IMR-90 (cell line): ENCODE results near the gene RGL1. TPM values are rescaled to one million over a fixed set of nuclear protein-coding genes. Genes with fewer than 3 reads are reported as not detected.

Source experiments
- ATAC-seq: fragments of 200-7000 bp; cut with Tn5 transposase; 2 replicates; pipeline ENCODE4 v1.9.1; 2020; ENCODE audit warnings: low read depth, mild to moderate bottlenecking, moderate library complexity
- BruUV-seq: library from RNA; stranded (reverse); fragments of 400-500 nt; replicated peaks from 2 replicates; lab custom pipeline; 2021; lab: Mats Ljungman, UMichigan
- CTCF ChIA-PET: fragments of 300-600 bp; formaldehyde crosslinking; extraction: SDS; loops from one replicate; lab custom pipeline; 2021; ENCODE audit warnings: antibody characterized with exemption; lab: Yijun Ruan, JAX
- POLR2A ChIA-PET: fragments of 300-600 bp; sonication (Branson Sonifier 250); formaldehyde crosslinking; loops from one replicate; lab custom pipeline; 2022; ENCODE audit warnings: antibody characterized with exemption; ENCODE audit not compliant: unreplicated experiment; lab: Charles Lee
- DNase-seq: peaks from one replicate; pipeline ENCODE4 v3.0.0; 2013
- H2AFZ ChIP-seq: replicated peaks from 2 replicates; pipeline ENCODE3; 2013; ENCODE audit warnings: low read length, mild to moderate bottlenecking; ENCODE audit not compliant: poor library complexity
- H2AK5ac ChIP-seq: 2 replicates; pipeline ENCODE4 v1.6.1; 2013; ENCODE audit warnings: low read depth, low read length, inconsistent platforms
- H2AK9ac ChIP-seq: replicated peaks from 2 replicates; pipeline ENCODE3; 2013; ENCODE audit warnings: mild to moderate bottlenecking, low read depth, low read length, moderate library complexity; ENCODE audit not compliant: poor library complexity
- H2BK120ac ChIP-seq: 2 replicates; pipeline ENCODE4 v1.6.1; 2013; ENCODE audit warnings: low read depth, low read length, inconsistent platforms
- H2BK15ac ChIP-seq: 3 replicates; pipeline ENCODE4 v1.6.1; 2013; ENCODE audit warnings: low read depth, low read length, inconsistent platforms
- H2BK20ac ChIP-seq: 2 replicates; pipeline ENCODE4 v1.6.1; 2013; ENCODE audit warnings: low read depth, mild to moderate bottlenecking, inconsistent platforms, low read length, moderate library complexity
- H2BK5ac ChIP-seq: 2 replicates; pipeline ENCODE4 v1.6.1; 2013; ENCODE audit warnings: mild to moderate bottlenecking, low read depth, low read length, inconsistent platforms; ENCODE audit not compliant: poor library complexity, severe bottlenecking
- H3K14ac ChIP-seq: replicated peaks from 2 replicates; pipeline ENCODE4 v1.6.1; 2013; ENCODE audit warnings: low read depth, low read length, inconsistent platforms
- H3K18ac ChIP-seq: 2 replicates; pipeline ENCODE4 v1.6.1; 2013; ENCODE audit warnings: low read depth, low read length, control low read depth
- H3K23ac ChIP-seq: 2 replicates; pipeline ENCODE4 v1.6.1; 2013; ENCODE audit warnings: low read depth, low read length, inconsistent platforms
- H3K27ac ChIP-seq: 2 replicates; pipeline ENCODE4 v1.5.1; 2013; ENCODE audit warnings: mild to moderate bottlenecking, control low read depth, low read length; ENCODE audit not compliant: insufficient read depth
- H3K27me3 ChIP-seq: 2 replicates; pipeline ENCODE4 v1.6.1; 2013; ENCODE audit warnings: low read length; ENCODE audit not compliant: control insufficient read depth, insufficient read depth
- H3K36me3 ChIP-seq: 2 replicates; pipeline ENCODE4 v1.6.1; 2013; ENCODE audit warnings: low read length, mixed read lengths; ENCODE audit not compliant: control insufficient read depth, insufficient read depth
- H3K4ac ChIP-seq: 2 replicates; pipeline ENCODE4 v1.6.1; 2013; ENCODE audit warnings: low read depth, low read length, inconsistent platforms
- H3K4me1 ChIP-seq: 2 replicates; pipeline ENCODE4 v1.6.1; 2013; ENCODE audit warnings: low read length, mixed read lengths; ENCODE audit not compliant: control insufficient read depth, insufficient read depth
- H3K4me2 ChIP-seq: 2 replicates; pipeline ENCODE4 v1.6.1; 2013; ENCODE audit warnings: low read depth, mild to moderate bottlenecking, control low read depth, low read length, moderate library complexity
- H3K4me3 ChIP-seq: 2 replicates; pipeline ENCODE4 v1.5.1; 2013; ENCODE audit warnings: low read depth, mild to moderate bottlenecking, control low read depth, low read length, moderate library complexity; ENCODE audit not compliant: insufficient read depth
- H3K56ac ChIP-seq: 2 replicates; pipeline ENCODE4 v1.6.1; 2013; ENCODE audit warnings: low read length, inconsistent platforms; ENCODE audit not compliant: insufficient read depth; ENCODE audit errors: extremely low read depth
- H3K79me1 ChIP-seq, 2 experiments: 2 replicates each; pipeline ENCODE4 v1.6.1; 2013; ENCODE audit warnings: low read length in 2 of 2, inconsistent platforms in 1 of 2, low read depth in 1 of 2
- H3K9ac ChIP-seq: 2 replicates; pipeline ENCODE4 v1.6.1; 2013; ENCODE audit warnings: low read depth, low read length, control low read depth
- H3K9me1 ChIP-seq: 2 replicates; pipeline ENCODE4 v1.6.1; 2013; ENCODE audit warnings: low read length, inconsistent platforms; ENCODE audit not compliant: insufficient read depth
- H3K9me3 ChIP-seq: 2 replicates; pipeline ENCODE4 v1.6.1; 2013; ENCODE audit warnings: low read length; ENCODE audit not compliant: control insufficient read depth, insufficient read depth
- H4K20me1 ChIP-seq: 2 replicates; pipeline ENCODE4 v1.6.1; 2013; ENCODE audit warnings: low read length, inconsistent platforms; ENCODE audit not compliant: insufficient read depth
- H4K5ac ChIP-seq: 2 replicates; pipeline ENCODE4 v1.6.1; 2013; ENCODE audit warnings: mild to moderate bottlenecking, low read depth, low read length, control low read depth
- H4K8ac ChIP-seq, 2 experiments: 2 replicates each; pipeline ENCODE4 v1.6.1; 2013; ENCODE audit warnings: low read depth in 2 of 2, low read length in 2 of 2, control low read depth in 1 of 2, inconsistent platforms in 1 of 2
- H4K91ac ChIP-seq: 2 replicates; pipeline ENCODE4 v1.6.1; 2013; ENCODE audit warnings: low read depth, low read length, inconsistent platforms; ENCODE audit not compliant: insufficient read depth
- CHD1 ChIP-seq: IDR thresholded peaks from 2 replicates; pipeline ENCODE4 v1.6.1; 2012; ENCODE audit warnings: low read depth, low read length, improper control_type of control experiment
- FOS ChIP-seq: fragments of 150-350 bp; IDR thresholded peaks from 2 replicates; pipeline ENCODE4 v1.6.1; 2016; ENCODE audit warnings: low read depth, low read length
- MAFK ChIP-seq: IDR thresholded peaks from 2 replicates; pipeline ENCODE4 v1.6.1; 2012; ENCODE audit warnings: low read depth, low read length, improper control_type of control experiment
- MAZ ChIP-seq: IDR thresholded peaks from 2 replicates; pipeline ENCODE4 v1.6.1; 2012; ENCODE audit warnings: low read depth, mild to moderate bottlenecking, low read length, improper control_type of control experiment, moderate library complexity, borderline replicate concordance
- RAD21 ChIP-seq: IDR thresholded peaks from 2 replicates; pipeline ENCODE4 v1.6.1; 2012; ENCODE audit warnings: low read length, improper control_type of control experiment
- WGBS, 2 experiments: methylation state at CpG; one replicate each; pipeline versions ENCODE4 v1.1.5 to v1.1.7; 2013; ENCODE audit warnings: missing lambda C conversion rate in 2 of 2; ENCODE audit not compliant: insufficient read length in 1 of 2; ENCODE audit errors: extremely low coverage in 2 of 2; 5-methylcytosine and 5-hydroxymethylcytosine counted together
- dilution Hi-C: fragments of 300-500 bp; cut with HindIII; formaldehyde crosslinking; loops from one replicate; pipeline ENCODE4 v1.14.3; 2018; ENCODE audit warnings: low sequenced_read_pairs; ENCODE audit not compliant: unreplicated experiment
- in situ Hi-C: fragments of 300-500 bp; cut with MboI; formaldehyde crosslinking; loops from 3 replicates; pipeline ENCODE4 v1.14.3; 2019; ENCODE audit warnings: low sequenced_read_pairs, inconsistent platforms, mixed read lengths
- intact Hi-C: fragments of 100-400 bp; cut with micrococcal nuclease; formaldehyde crosslinking; loops from 2 replicates; pipeline ENCODE4 v1.10.0; 2022
- polyA plus RNA-seq, 3 experiments: library from polyadenylated mRNA; depleted of rRNA; stranded (reverse); fragments of >200 nt; gene quantifications; 2 replicates each; pipeline ENCODE4 v1.2.3, GENCODE V29; 2012; ENCODE audit warnings: low replicate concordance in 1 of 3
- total RNA-seq: library from RNA; depleted of rRNA; stranded (reverse); fragments of >200 nt; gene quantifications from 2 replicates; pipeline ENCODE4 v1.2.3, GENCODE V29; 2012

Gene RGL1
- total and polyA plus RNA-seq, 2 of the 4 experiments (the other 2 are of a cell fraction), result 4.7 to 7.5 TPM

DNA sequence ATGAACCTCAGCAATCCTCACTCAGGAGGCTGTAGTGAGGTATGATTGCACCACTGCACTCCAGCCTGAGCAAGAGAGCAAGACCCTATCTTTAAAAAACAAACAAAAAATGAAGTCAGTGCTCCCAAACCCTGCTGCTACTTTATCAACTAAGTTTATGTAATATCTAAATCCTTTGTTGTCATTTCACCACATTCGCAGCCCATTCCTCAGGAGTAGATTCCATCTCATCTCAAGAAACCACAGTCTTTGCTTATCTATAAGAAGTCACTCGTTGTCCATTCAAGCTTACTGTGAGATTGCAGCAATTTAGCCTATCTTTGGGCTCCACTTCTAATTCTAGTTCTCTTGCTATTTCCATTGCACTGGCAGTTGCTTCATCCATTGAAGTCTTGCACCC is 44.3 kb upstream of the RGL1 start:
- Histone ChIP-seq H3K4me2 (no peak overlapping the region), H3K9ac (no peak overlapping the region), H2AK9ac (no peak overlapping the region), H3K9me1 (no peaks in the 10 kb centered on the region), H4K5ac (no peak overlapping the region), H4K8ac (no peak overlapping the region), H3K36me3 (no peaks in the 10 kb centered on the region), H2BK15ac (no peak overlapping the region), H3K79me1 (no peaks in the 10 kb centered on the region), H3K18ac (no peak overlapping the region), H2BK120ac (no peak overlapping the region), H2BK20ac (no peak overlapping the region), H3K4ac (no peak overlapping the region), H3K9me3 (peaks cover 8% of the 10 kb centered on the region; the same call in 1 of the 2 replicates), H2BK5ac (no peak overlapping the region), H4K91ac (no peak overlapping the region), H3K56ac (no peak overlapping the region), H3K23ac (no peak overlapping the region), H3K27me3 (no peaks in the 10 kb centered on the region), H2AK5ac (no peak overlapping the region), H3K27ac (no peak overlapping the region), H4K20me1 (no peaks in the 10 kb centered on the region), H3K4me1 (peaks cover 2% of the 10 kb centered on the region; the same call in 1 of the 2 replicates), H3K14ac (no peak overlapping the region), H3K4me3 (no peak overlapping the region), H2AFZ (no peak overlapping the region)
- in situ Hi-C loops (no loop called here), dilution Hi-C loops (no loop called here), intact Hi-C loops (no loop called here)
- ChIA-PET POLR2A (no interaction called here), CTCF (no interaction called here)
- DNase-seq (no peak), ATAC-seq (no peak)
- WGBS, 2 experiments, result no CpG with 5 or more reads among the region's 2 CpGs
- BruUV-seq, result no TSS peak
- no peak for TF ChIP-seq CHD1
- TF ChIP-seq RAD21, result no peak
- TF ChIP-seq MAZ, result no peak
- no peak for TF ChIP-seq MAFK
- TF ChIP-seq FOS, result no peak
